NCI-H446 (cell line): ENCODE results near the gene EEF1AKMT3.
"Not testable (repeated sequence)": the region's sequence is repeated elsewhere in the genome, so short reads cannot be mapped to it uniquely, and the experiment has no call there.

Experiments
- DNase-seq, 2 experiments: peaks; one replicate each; lab custom pipeline; 2025; lab: John Stamatoyannopoulos, UW

Gene EEF1AKMT3

GRCh38 chr12:57765698-57766463 lies 6.5 kb upstream of the EEF1AKMT3 start:
- DNase-seq: no peak

GRCh38 chr12:57766464-57767304 lies 5.7 kb upstream of the EEF1AKMT3 start, which contains the start of gene CYP27B1:
Gene CYP27B1 (minus strand): TSS chr12:57767078. CDS start chr12:57767041, 37 bp downstream.
- DNase-seq: no peak

- DNase-seq: no peak
These were observed 5.1 kb upstream of the EEF1AKMT3 start for GRCh38 chr12:57767305-57767698.

GRCh38 chr12:57767876-57768275 lies 4.5 kb upstream of the EEF1AKMT3 start:
- DNase-seq: no peak

- no peak for DNase-seq
These were observed 2.8 kb upstream of the EEF1AKMT3 start for GRCh38 chr12:57769594-57769993.

- no peak for DNase-seq
These were observed 1.7 kb upstream of the EEF1AKMT3 start for GRCh38 chr12:57770734-57771133.

- DNase-seq: peak; percentile 90 to 95
These were observed 1.1 kb upstream of the EEF1AKMT3 start for GRCh38 chr12:57771236-57771872.

GRCh38 chr12:57771873-57772428 lies 463 bp upstream of the EEF1AKMT3 start, which contains the start of gene METTL1:
Gene METTL1 (minus strand): TSS chr12:57772105. CDS start chr12:57772083, 22 bp downstream.
- DNase-seq: peak; percentile 95

- not testable (repeated sequence) for DNase-seq
These were observed 2.2 kb downstream of the EEF1AKMT3 start for GRCh38 chr12:57774634-57775033.

GRCh38 chr12:57775044-57775443 lies 2.6 kb downstream of the EEF1AKMT3 start:
- DNase-seq: no peak

GRCh38 chr12:57775563-57776246 lies 3.3 kb downstream of the EEF1AKMT3 start:
- no peak for DNase-seq

- DNase-seq: no peak
These were observed 3.8 kb downstream of the EEF1AKMT3 start for GRCh38 chr12:57776247-57776587.

GRCh38 chr12:57777367-57777766 lies 5.0 kb downstream of the EEF1AKMT3 start:
- DNase-seq: no peak

- no peak for DNase-seq
These were observed 5.5 kb downstream of the EEF1AKMT3 start for GRCh38 chr12:57777911-57778310.

GRCh38 chr12:57779736-57780135 lies 7.3 kb downstream of the EEF1AKMT3 start:
- DNase-seq: no peak

GRCh38 chr12:57780284-57780897 lies 8.0 kb downstream of the EEF1AKMT3 start:
- DNase-seq: no peak

GRCh38 chr12:57781244-57781643 lies 8.8 kb downstream of the EEF1AKMT3 start:
- no peak for DNase-seq

GRCh38 chr12:57781801-57782200 lies 9.4 kb downstream of the EEF1AKMT3 start:
- no peak for DNase-seq

- DNase-seq: no peak
These were observed 9.8 kb downstream of the EEF1AKMT3 start for GRCh38 chr12:57782243-57782607.

GRCh38 chr12:57782608-57783465 lies 10.4 kb downstream of the EEF1AKMT3 start, which contains the start of gene TSFM:
Gene TSFM (plus strand): TSS chr12:57782787. CDS start chr12:57782802, 15 bp downstream.
- DNase-seq: peak; percentile 89 to 93
